ENCODE data around the gene IPPK. TPM values are rescaled to one million over a fixed set of nuclear protein-coding genes. Genes with fewer than 3 reads are reported as not detected.

IPPK gene
- total and polyA plus RNA-seq, 2 of the 8 experiments (the other 6 are each of a cell fraction or from before 2014, with no cell fraction given) = 10.5 to 13.6 TPM

- TF ChIP-seq ATF2 (IDR thresholded peaks at IDR 0.05; ENCODE audit: low read length) = no peak
- TF ChIP-seq CTCF (IDR thresholded peaks at IDR 0.05; ENCODE audit: control extremely low read depth in 1 of 3, insufficient read depth in 1 of 3, low read depth in 1 of 3, low read length in 3 of 3) = no peak
- no peak for TF ChIP-seq SP2 (IDR thresholded peaks at IDR 0.05; ENCODE audit: low read length)
- TF ChIP-seq YY1 (IDR thresholded peaks at IDR 0.05; ENCODE audit: low read depth, low read length) = no peak
- no peak for TF ChIP-seq EZH2 (IDR thresholded peaks at IDR 0.05; ENCODE audit: low read depth, low read length, severe bottlenecking)
- no peak for TF ChIP-seq CBX5 (IDR thresholded peaks at IDR 0.05; ENCODE audit: low read depth, low read length)
- no peak for TF ChIP-seq ATF3 (IDR thresholded peaks at IDR 0.05; ENCODE audit: insufficient read depth, low read depth, low read length)
Observed at GRCh38 chr9:92620845-92621244, 49.1 kb downstream of the IPPK start (continued).

Measured in H1 (cell line).